Measurements from ENCODE around the gene TMEM242. TPM values are rescaled to one million over a fixed set of nuclear protein-coding genes. Genes with fewer than 3 reads are reported as not detected.

The TMEM242 gene
- total and polyA plus RNA-seq, 2 donors (not counting 1 experiment from before 2014, with no cell fraction given) = 6.3 to 24.1 TPM

GRCh38 chr6:157276731-157277130 lies 46.6 kb downstream of the TMEM242 start:
- H3K27me3 ChIP-seq (replicated peaks in 1 of 4; ENCODE audit: control extremely low read depth in 1 of 4, control insufficient read depth in 3 of 4, insufficient read depth in 4 of 4, low read length in 3 of 4) = no peaks in the 10 kb centered on the region
- H3K27ac ChIP-seq (ENCODE audit: low read length in 2 of 2) = no peak overlapping the region
- H3K36me3 ChIP-seq (replicated peaks in 1 of 2; ENCODE audit: control extremely low read depth in 1 of 2, control insufficient read depth in 1 of 2, extremely low read depth in 1 of 2, insufficient read depth in 2 of 2, low read length in 1 of 2) = no peaks in the 10 kb centered on the region
- ChIA-PET CTCF (interaction anchor here (1.5 kb wide), 1 partner anchor 28 kb away, joined by 4 read pairs; no protein-coding TSS in a partner anchor), POLR2A (no interaction called here)
- no peak for DNase-seq
- no peaks in the 10 kb centered on the region for H4K20me1 ChIP-seq (ENCODE audit: control insufficient read depth, insufficient read depth, low read length, poor library complexity, severe bottlenecking)
- peaks cover 9 to 17% of the 10 kb centered on the region in 2 donors for H3K4me1 ChIP-seq (ENCODE audit: control insufficient read depth in 2 of 2, insufficient read depth in 2 of 2, low read length in 2 of 2)
- Mint-ChIP-seq H3K27ac (no peak overlapping the region), H3K9me3 (ENCODE audit: insufficient read depth) (no peaks in the 10 kb centered on the region), H3K4me1 (peaks cover 15% of the 10 kb centered on the region), H3K4me3 (no peak overlapping the region), H3K27me3 (no peaks in the 10 kb centered on the region)
- intact Hi-C loops (cut with micrococcal nuclease) = no loop called here
- TF ChIP-seq CTCF (IDR thresholded peaks at IDR 0.05) (no peak), EZH2 (IDR thresholded peaks at IDR 0.05; ENCODE audit: borderline replicate concordance, insufficient read depth, low read depth, low read length, poor library complexity, severe bottlenecking) (no peak)
- 96% methylated on average over 7 of the region's 9 CpGs for WGBS (ENCODE audit: insufficient coverage)
- H2AFZ ChIP-seq (ENCODE audit: insufficient read depth, low read depth, low read length, poor library complexity, severe bottlenecking) = no peak overlapping the region
- no peaks in the 10 kb centered on the region for H3K79me2 ChIP-seq (ENCODE audit: control insufficient read depth, insufficient read depth, low read length)
- no peak overlapping the region for H3K9ac ChIP-seq (ENCODE audit: low read length)
- H3K4me2 ChIP-seq (replicated peaks; ENCODE audit: low read depth, low read length, poor library complexity, severe bottlenecking) = no peak overlapping the region
- H3K9me3 ChIP-seq (ENCODE audit: control extremely low read depth in 1 of 3, control insufficient read depth in 2 of 3, insufficient read depth in 1 of 3, low read length in 2 of 3) = no peaks in the 10 kb centered on the region
- ATAC-seq (ENCODE audit: low read depth) = no peak
- H3K4me3 ChIP-seq (ENCODE audit: control extremely low read depth in 1 of 5, extremely low read depth in 1 of 5, insufficient read depth in 1 of 5, low read depth in 2 of 5, low read length in 4 of 5) = no peak overlapping the region

- intact Hi-C loops (cut with micrococcal nuclease) = no loop called here
These were observed 47.2 kb downstream of the TMEM242 start for GRCh38 chr6:157276134-157276532.

More at GRCh38 chr6:157276134-157276532, 47.2 kb downstream of the TMEM242 start:
- ChIA-PET POLR2A (no interaction called here), CTCF (interaction anchor here (1.2 kb wide), 1 partner anchor 55 kb away, joined by 4 read pairs; no protein-coding TSS in a partner anchor)
- peaks cover 9 to 17% of the 10 kb centered on the region in 2 donors for H3K4me1 ChIP-seq (ENCODE audit: control insufficient read depth in 2 of 2, insufficient read depth in 2 of 2, low read length in 2 of 2)
- no peak overlapping the region for H3K27ac Mint-ChIP-seq
- no peaks in the 10 kb centered on the region for H3K27me3 Mint-ChIP-seq
- H3K4me1 Mint-ChIP-seq = peaks cover 14% of the 10 kb centered on the region
- no peak overlapping the region for H3K4me3 Mint-ChIP-seq
- no peak overlapping the region for H3K4me2 ChIP-seq (replicated peaks; ENCODE audit: low read depth, low read length, poor library complexity, severe bottlenecking)
- ATAC-seq (ENCODE audit: low read depth) = no peak
- H3K4me3 ChIP-seq (ENCODE audit: control extremely low read depth in 1 of 5, extremely low read depth in 1 of 5, insufficient read depth in 1 of 5, low read depth in 2 of 5, low read length in 4 of 5) = no peak overlapping the region
- no peaks in the 10 kb centered on the region for H3K9me3 ChIP-seq (ENCODE audit: control extremely low read depth in 1 of 3, control insufficient read depth in 2 of 3, insufficient read depth in 1 of 3, low read length in 2 of 3)
- no peaks in the 10 kb centered on the region for H3K36me3 ChIP-seq (replicated peaks in 1 of 2; ENCODE audit: control extremely low read depth in 1 of 2, control insufficient read depth in 1 of 2, extremely low read depth in 1 of 2, insufficient read depth in 2 of 2, low read length in 1 of 2)
- H2AFZ ChIP-seq (ENCODE audit: insufficient read depth, low read depth, low read length, poor library complexity, severe bottlenecking) = no peak overlapping the region
- H3K9ac ChIP-seq (ENCODE audit: low read length) = no peak overlapping the region
- no peak for DNase-seq
- H3K27me3 ChIP-seq (replicated peaks in 1 of 4; ENCODE audit: control extremely low read depth in 1 of 4, control insufficient read depth in 3 of 4, insufficient read depth in 4 of 4, low read length in 3 of 4) = no peaks in the 10 kb centered on the region
- no peaks in the 10 kb centered on the region for H3K9me3 Mint-ChIP-seq (ENCODE audit: insufficient read depth)
- TF ChIP-seq CTCF (IDR thresholded peaks at IDR 0.05) (no peak), EZH2 (IDR thresholded peaks at IDR 0.05; ENCODE audit: borderline replicate concordance, insufficient read depth, low read depth, low read length, poor library complexity, severe bottlenecking) (no peak)
- no peaks in the 10 kb centered on the region for H3K79me2 ChIP-seq (ENCODE audit: control insufficient read depth, insufficient read depth, low read length)
- no peaks in the 10 kb centered on the region for H4K20me1 ChIP-seq (ENCODE audit: control insufficient read depth, insufficient read depth, low read length, poor library complexity, severe bottlenecking)
- no peak overlapping the region for H3K27ac ChIP-seq (ENCODE audit: low read length in 2 of 2)
- 100% methylated on average over 2 of the region's 3 CpGs for WGBS (ENCODE audit: insufficient coverage)
